Aorta (tissue), 5 donors: ENCODE measurements around the gene CCDC201. TPM values are rescaled to one million over a fixed set of nuclear protein-coding genes. Genes with fewer than 3 reads are reported as not detected.

Experiments
- ATAC-seq: fragments of 200-7000 bp; cut with Tn5 transposase; one replicate; pipeline ENCODE4 v1.9.1; 2022; ENCODE audit warnings: moderate library complexity; ENCODE audit not compliant: low FRiP score
- DNase-seq, 2 donors: peaks; one replicate each; pipeline ENCODE4 v3.0.0-alpha.2; 2020
- H3K27ac ChIP-seq, 2 donors: one replicate each; pipeline ENCODE4 v1.5.1; 2013; ENCODE audit warnings: low read length in 2 of 2, mild to moderate bottlenecking in 2 of 2, moderate library complexity in 2 of 2, control low read depth in 1 of 2, inconsistent platforms in 1 of 2, low read depth in 1 of 2
- H3K27me3 ChIP-seq, 2 donors: one replicate each; pipeline ENCODE4 v1.6.1; 2013; ENCODE audit warnings: control low read depth in 1 of 2, low read length in 1 of 2, mild to moderate bottlenecking in 1 of 2, moderate library complexity in 1 of 2; ENCODE audit not compliant: insufficient read depth in 2 of 2, control insufficient read depth in 1 of 2
- H3K36me3 ChIP-seq, 2 donors: one replicate each; pipeline ENCODE4 v1.6.1; 2013; ENCODE audit warnings: control low read depth in 1 of 2, low read length in 1 of 2, mild to moderate bottlenecking in 1 of 2; ENCODE audit not compliant: insufficient read depth in 2 of 2, control insufficient read depth in 1 of 2
- H3K4me1 ChIP-seq, 2 donors: one replicate each; pipeline ENCODE4 v1.6.1; 2013; ENCODE audit warnings: low read length in 2 of 2, control low read depth in 1 of 2, mild to moderate bottlenecking in 1 of 2, moderate library complexity in 1 of 2; ENCODE audit not compliant: insufficient read depth in 2 of 2, control insufficient read depth in 1 of 2
- H3K4me3 ChIP-seq, 2 donors: one replicate each; pipeline ENCODE4 v1.5.1; 2013; ENCODE audit warnings: low read length in 2 of 2, control low read depth in 1 of 2, mild to moderate bottlenecking in 1 of 2
- H3K9me3 ChIP-seq: one replicate; pipeline ENCODE4 v1.6.1; 2013; ENCODE audit warnings: mild to moderate bottlenecking, low read length; ENCODE audit not compliant: control insufficient read depth
- WGBS, 2 donors: extraction: QIAGEN DNeasy Blood & Tissue Kit; methylation state at CpG; one replicate each; pipeline ENCODE4 v1.1.7; 2013; 5-methylcytosine and 5-hydroxymethylcytosine counted together
- intact Hi-C, 2 donors: fragments of 100-400 bp; cut with DNase I; formaldehyde crosslinking; loops; one replicate each; pipeline versions ENCODE4 v1.14.2 to v1.15.0; 2022
- long read RNA-seq, 2 donors: library from polyadenylated mRNA; unstranded; transcript quantifications; one replicate each; pipeline ENCODE4 v2.0.0, GENCODE V29; 2020 to 2021
- polyA plus RNA-seq, 2 donors: library from polyadenylated mRNA; stranded (reverse); fragments of 200-250 nt; gene quantifications; one replicate each; pipeline ENCODE4 v1.2.3, GENCODE V29; 2013
- total RNA-seq, 2 donors: library from RNA; stranded (reverse); fragmentation: NEBNext Ultra II Directional; extraction: Animal tissue kit (Norgen Biotek cat#: 25700); gene quantifications; one replicate each; pipeline ENCODE4 v1.2.1, GENCODE V29; 2021
- donor health status: healthy with polysubstance abuse.
- donor health status: Bipolar disorder and iron deficiency.
- donor health status: DM: no; HTN: no; CAD: no.
- donor health status: DM: no; HTN: no; CAD: no.
- donor health status: DM: yes; HTN: yes; CAD: no.

Gene CCDC201
- total RNA-seq (not detected), polyA plus RNA-seq (not detected)
- long read RNA-seq, donor 1 = 0 reads
- long read RNA-seq, donor 2 = 0 reads

DNA sequence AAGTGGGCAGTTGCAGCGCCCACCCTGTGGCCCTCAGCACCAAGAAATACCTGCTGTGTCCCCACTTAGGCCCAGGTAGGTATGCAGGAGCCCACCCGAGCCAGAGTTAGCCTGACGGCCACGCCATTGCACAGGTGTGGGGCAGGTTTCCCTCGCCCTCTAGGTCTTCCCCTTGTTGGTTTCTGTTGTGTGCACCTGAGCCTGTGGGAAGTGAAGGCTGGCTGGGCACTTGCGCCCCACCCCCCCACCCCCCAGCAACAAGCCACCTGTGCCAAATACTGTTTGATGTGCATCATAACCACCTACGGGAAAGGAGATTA is at the start of gene CCDC201:
Gene CCDC201 (minus strand): TSS at position 48 of the 320 bp plus-strand sequence. CDS start 75 bp downstream, outside the sequence.
- DNase-seq (no peak), ATAC-seq (no peak)
- H3K9me3 ChIP-seq = peaks cover 2% of the 10 kb centered on the region
- 83 to 94% methylated on average over 7 of the region's 7 CpGs for WGBS, 2 donors
- no peak within 1 kb of the TSS for H3K4me3 ChIP-seq
- no peaks in the 10 kb centered on the region for H3K4me1 ChIP-seq
- intact Hi-C loops = no loop called here
- H3K27ac ChIP-seq = no peak within 1 kb of the TSS
- no peaks in the 10 kb centered on the region for H3K27me3 ChIP-seq
- H3K36me3 ChIP-seq = no peaks in the 10 kb centered on the region

GRCh38 chr7:45921699-45922519 is 49.0 kb upstream of the CCDC201 start:
- Histone ChIP-seq H3K27me3 (no peaks in the 10 kb centered on the region), H3K27ac (no peak overlapping the region), H3K4me3 (no peak overlapping the region), H3K36me3 (no peaks in the 10 kb centered on the region), H3K4me1 (peaks cover 0 to 4% of the 10 kb centered on the region in 2 donors), H3K9me3 (no peaks in the 10 kb centered on the region)
- 4 to 5% methylated on average over 36 of the region's 36 CpGs for whole genome bisulfite sequencing, 2 donors
- intact Hi-C loops = loop anchor here (1.0 to 10.0 kb wide), 9 partner anchors 223 to 1330 kb away; no protein-coding TSS in a partner anchor
- ATAC-seq (peak; percentile 82), DNase-seq (peak; percentile 70 to 85)

GRCh38 chr7:45921381-45921698 is 48.5 kb upstream of the CCDC201 start:
- no peaks in the 10 kb centered on the region for H3K36me3 ChIP-seq
- H3K27me3 ChIP-seq = no peaks in the 10 kb centered on the region
- 1 to 2% methylated on average over 27 to 31 of the region's 31 CpGs for WGBS, 2 donors
- no peak overlapping the region for H3K27ac ChIP-seq
- no peaks in the 10 kb centered on the region for H3K9me3 ChIP-seq
- peaks cover 0 to 4% of the 10 kb centered on the region in 2 donors for H3K4me1 ChIP-seq
- peak overlapping the region; percentile 39 to 75 for H3K4me3 ChIP-seq
- peak; percentile 53 to 77 for DNase-seq
- intact Hi-C loops = loop anchor here (2.0 to 10.0 kb wide), 6 partner anchors 226 to 1331 kb away; no protein-coding TSS in a partner anchor
- peak; percentile 0 for ATAC-seq

GRCh38 chr7:45920502-45921380 is 47.9 kb upstream of the CCDC201 start, which contains the start of gene IGFBP3:
IGFBP3 (minus strand) TSS chr7:45921272; CDS start chr7:45921140, 132 bp downstream.
- H3K4me1 ChIP-seq = peaks cover 0 to 4% of the 10 kb centered on the region in 2 donors
- peak; percentile 83 for ATAC-seq
- H3K4me3 ChIP-seq = peak within 1 kb of the TSS; percentile 70 to 75
- H3K27me3 ChIP-seq = no peaks in the 10 kb centered on the region
- DNase-seq = peak; percentile 57 to 88
- peaks cover 0 to 1% of the 10 kb centered on the region in 2 donors for H3K36me3 ChIP-seq
- 1% methylated on average over 89 to 111 of the region's 111 CpGs for WGBS, 2 donors
- intact Hi-C loops = loop anchor here (2.0 to 10.0 kb wide), 6 partner anchors 227 to 1332 kb away; no protein-coding TSS in a partner anchor
- no peaks in the 10 kb centered on the region for H3K9me3 ChIP-seq
- no peak within 1 kb of the TSS for H3K27ac ChIP-seq

DNA sequence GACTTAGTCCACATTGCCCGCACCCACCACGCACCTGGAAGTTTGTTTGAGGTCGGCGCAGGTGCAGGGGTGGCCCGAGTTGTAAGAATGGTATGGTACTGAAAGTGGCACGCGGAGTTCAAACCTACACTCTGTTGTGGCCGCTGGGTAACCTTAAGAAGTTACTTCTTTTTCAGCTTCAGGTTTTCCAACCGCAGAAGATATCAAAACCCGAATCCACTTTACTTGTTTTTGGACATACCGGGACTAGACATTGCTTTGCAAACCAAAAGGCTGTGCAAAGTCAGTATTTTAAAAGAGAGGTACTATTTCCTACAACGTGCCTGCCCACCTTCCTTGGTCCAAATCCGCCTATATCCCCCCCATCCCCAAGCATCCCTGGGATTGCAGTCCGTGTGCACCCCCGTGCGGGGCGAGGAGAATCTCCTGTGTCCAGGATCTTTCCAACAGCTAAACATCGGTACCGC is 47.1 kb upstream of the CCDC201 start:
- Histone ChIP-seq H3K27ac (no peak overlapping the region), H3K27me3 (no peaks in the 10 kb centered on the region), H3K9me3 (no peaks in the 10 kb centered on the region), H3K4me3 (peak overlapping the region; percentile 70 to 75), H3K36me3 (peaks cover 0 to 1% of the 10 kb centered on the region in 2 donors), H3K4me1 (no peaks in the 10 kb centered on the region)
- no peak for DNase-seq
- intact Hi-C loops = loop anchor here (2.0 to 10.0 kb wide), 6 partner anchors 227 to 1332 kb away; no protein-coding TSS in a partner anchor
- WGBS, 2 donors = 3 to 5% methylated on average over 19 of the region's 19 CpGs
- ATAC-seq = no peak

GRCh38 chr7:45919231-45919784 is 46.4 kb upstream of the CCDC201 start:
- Histone ChIP-seq H3K4me3 (peak overlapping the region; percentile 0 to 70), H3K4me1 (no peaks in the 10 kb centered on the region), H3K9me3 (no peaks in the 10 kb centered on the region), H3K27ac (no peak overlapping the region), H3K36me3 (peaks cover 0 to 7% of the 10 kb centered on the region in 2 donors), H3K27me3 (no peaks in the 10 kb centered on the region)
- WGBS, 2 donors = 7 to 9% methylated on average over 9 of the region's 9 CpGs
- no peak for DNase-seq
- intact Hi-C loops = loop anchor here in 1 of 2 donors (5.0 kb wide), 1 partner anchor 1333 kb away; no protein-coding TSS in a partner anchor
- no peak for ATAC-seq

DNA sequence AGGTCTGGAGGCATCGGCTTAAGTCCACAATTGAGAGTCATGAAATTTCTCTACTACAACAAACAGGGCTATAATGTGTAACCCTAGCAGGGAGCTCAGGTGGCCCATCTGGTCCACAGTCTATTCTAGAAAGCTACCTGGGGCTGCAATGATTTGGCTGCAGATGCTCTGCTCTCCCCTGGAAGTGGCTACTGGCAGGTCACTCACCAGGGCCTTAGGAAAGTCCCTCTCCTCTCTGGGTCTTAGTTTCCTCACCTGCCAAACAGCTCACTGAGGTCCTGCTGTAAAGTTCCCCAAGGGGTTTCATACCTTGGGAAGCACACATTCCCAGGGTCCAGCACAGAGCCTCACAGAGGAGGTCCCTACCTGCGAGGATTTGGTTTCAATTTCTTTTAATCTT is 45.7 kb upstream of the CCDC201 start:
- Histone ChIP-seq H3K27me3 (no peaks in the 10 kb centered on the region), H3K4me3 (no peak overlapping the region), H3K27ac (no peak overlapping the region), H3K4me1 (no peaks in the 10 kb centered on the region), H3K36me3 (peaks cover 0 to 7% of the 10 kb centered on the region in 2 donors), H3K9me3 (no peaks in the 10 kb centered on the region)
- no peak for DNase-seq
- intact Hi-C loops = loop anchor here in 1 of 2 donors (5.0 kb wide), 1 partner anchor 1334 kb away; no protein-coding TSS in a partner anchor
- WGBS, 2 donors = 74 to 80% methylated on average over 2 of the region's 2 CpGs
- no peak for ATAC-seq

DNA sequence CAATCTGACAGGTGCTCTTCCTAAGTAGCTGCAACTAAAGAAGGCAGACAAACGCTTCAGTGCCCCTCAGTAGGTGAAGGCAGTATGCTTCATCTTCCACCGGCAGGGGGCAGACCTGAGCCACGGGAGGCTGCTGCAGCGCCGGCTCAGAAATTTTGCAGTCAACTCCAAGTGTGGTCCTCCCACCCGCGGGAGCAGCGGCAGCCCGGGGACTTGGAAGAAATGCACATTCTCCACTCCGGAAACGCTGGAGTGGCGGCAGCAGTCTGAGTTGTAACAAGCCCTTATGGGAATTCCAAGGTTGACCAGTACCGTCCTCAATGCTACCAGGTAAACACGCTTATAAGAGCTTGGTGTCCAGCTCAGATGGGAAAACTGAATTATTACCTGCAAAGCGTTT is 44.8 kb upstream of the CCDC201 start:
- Histone ChIP-seq H3K9me3 (no peaks in the 10 kb centered on the region), H3K27ac (no peak overlapping the region), H3K4me3 (no peak overlapping the region), H3K36me3 (peaks cover 0 to 7% of the 10 kb centered on the region in 2 donors), H3K27me3 (no peaks in the 10 kb centered on the region), H3K4me1 (no peaks in the 10 kb centered on the region)
- WGBS, 2 donors = 3 to 7% methylated on average over 15 of the region's 15 CpGs
- ATAC-seq = peak; percentile 68
- peak; percentile 85 to 96 for DNase-seq
- intact Hi-C loops = loop anchor here (1.0 to 5.0 kb wide), 2 partner anchors 1262 to 1335 kb away; no protein-coding TSS in a partner anchor
